Keratinocyte (primary cell): ENCODE results near the gene LITAFD. TPM values are rescaled to one million over a fixed set of nuclear protein-coding genes. Genes with fewer than 3 reads are reported as not detected.

ENCODE experiments used
- DNase-seq: peaks from one replicate; pipeline ENCODE4 v3.0.0-alpha.2; 2011; ENCODE audit warnings: low read depth, missing footprints, low spot score
- FAIRE-seq: peaks from 2 replicates; lab custom pipeline; 2011; peaks lifted over from hg19 to GRCh38; lab: Jason Lieb, UNC
- H2AFZ ChIP-seq: 2 replicates; pipeline ENCODE4 v1.6.0; 2012; ENCODE audit warnings: low read length, control low read depth, inconsistent platforms; ENCODE audit not compliant: control insufficient read depth
- H3K27ac ChIP-seq: 2 replicates; pipeline ENCODE4 v1.5.1; 2011; ENCODE audit warnings: low read length; ENCODE audit not compliant: control insufficient read depth, insufficient read depth
- H3K27me3 ChIP-seq: 3 replicates; pipeline ENCODE4 v1.6.0; 2011; ENCODE audit warnings: low read length; ENCODE audit not compliant: control insufficient read depth, insufficient read depth; ENCODE audit errors: extremely low read depth
- H3K36me3 ChIP-seq, 2 experiments: 2 replicates in 1 of 2; 3 replicates in 1 of 2; pipeline ENCODE4 v1.5.1; 2011; ENCODE audit warnings: low read length in 2 of 2, mild to moderate bottlenecking in 1 of 2; ENCODE audit not compliant: control insufficient read depth in 2 of 2, insufficient read depth in 2 of 2; ENCODE audit errors: extremely low read depth in 1 of 2
- H3K4me1 ChIP-seq: 3 replicates; pipeline ENCODE4 v1.5.1; 2011; ENCODE audit warnings: low read length; ENCODE audit not compliant: control insufficient read depth, insufficient read depth; ENCODE audit errors: extremely low read depth
- H3K4me2 ChIP-seq: 3 replicates; pipeline ENCODE4 v1.6.0; 2011; ENCODE audit warnings: low read depth, low read length; ENCODE audit not compliant: control insufficient read depth, insufficient read depth; ENCODE audit errors: extremely low read depth
- H3K4me3 ChIP-seq, 3 experiments: fragments of 200-600 bp in 1 of 3; sonication (generic) in 1 of 3; 2 replicates in 2 of 3; 3 replicates in 1 of 3; pipeline ENCODE4 v1.5.1; 2011 to 2016; ENCODE audit warnings: low read length in 3 of 3, mild to moderate bottlenecking in 3 of 3, control low read depth in 2 of 3, inconsistent platforms in 1 of 3, low read depth in 1 of 3, mixed read lengths in 1 of 3, mixed run types in 1 of 3, moderate library complexity in 1 of 3; ENCODE audit not compliant: control insufficient read depth in 2 of 3, insufficient read depth in 2 of 3; ENCODE audit errors: extremely low read depth in 1 of 3
- H3K79me2 ChIP-seq: 2 replicates; pipeline ENCODE4 v1.6.0; 2012; ENCODE audit warnings: low read length; ENCODE audit not compliant: control insufficient read depth, insufficient read depth
- H3K9ac ChIP-seq: 3 replicates; pipeline ENCODE4 v1.6.0; 2011; ENCODE audit warnings: low read length; ENCODE audit not compliant: control insufficient read depth, insufficient read depth; ENCODE audit errors: extremely low read depth
- H3K9me1 ChIP-seq: 3 replicates; pipeline ENCODE4 v1.6.0; 2011; ENCODE audit warnings: low read length; ENCODE audit not compliant: control insufficient read depth, insufficient read depth; ENCODE audit errors: extremely low read depth
- H3K9me3 ChIP-seq: 2 replicates; pipeline ENCODE4 v1.5.1; 2012; ENCODE audit warnings: low read depth, low read length; ENCODE audit not compliant: control insufficient read depth
- H4K20me1 ChIP-seq: 3 replicates; pipeline ENCODE4 v1.6.0; 2011; ENCODE audit warnings: low read length; ENCODE audit not compliant: control insufficient read depth, insufficient read depth; ENCODE audit errors: extremely low read depth
- CTCF ChIP-seq, 3 experiments: IDR thresholded peaks in 1 of 3; conservative IDR thresholded peaks in 1 of 3; optimal IDR thresholded peaks in 1 of 3; 2 replicates in 2 of 3; 3 replicates in 1 of 3; pipeline versions ENCODE3 to v1.5.1; 2011; ENCODE audit warnings: low read length in 3 of 3, mild to moderate bottlenecking in 3 of 3, moderate library complexity in 2 of 3, control low read depth in 1 of 3, inconsistent platforms in 1 of 3; ENCODE audit not compliant: insufficient read depth in 2 of 3; ENCODE audit errors: extremely low read depth in 1 of 3
- EZH2 ChIP-seq: IDR thresholded peaks from one replicate; pipeline ENCODE4 v1.6.1; 2012; ENCODE audit warnings: inconsistent platforms, mild to moderate bottlenecking, low read length, moderate library complexity
- dilution Hi-C: fragments of 300-500 bp; cut with MboI; formaldehyde crosslinking; loops from one replicate; pipeline ENCODE4 v1.7.0; 2020; ENCODE audit warnings: low sequenced_read_pairs; ENCODE audit not compliant: extremely low pct_ligation_motif_present
- polyA plus RNA-seq, 5 experiments: library from polyadenylated mRNA; depleted of rRNA in 3 of 5; stranded (reverse) in 3 of 5; stranded (forward) in 1 of 5; unstranded in 1 of 5; fragments of >200 nt; gene quantifications; 1 replicate in 1 of 5; 2 replicates in 3 of 5; 3 replicates in 1 of 5; pipeline versions ENCODE4 v1.2.1 to v1.2.3, GENCODE V29; 2011 to 2012; ENCODE audit warnings: missing spikeins in 2 of 5, low read depth in 1 of 5, low replicate concordance in 1 of 5

The LITAFD gene
- polyA plus RNA-seq, 1 donor (not counting 4 experiments of a cell fraction or from before 2014, with no cell fraction given), result not detected

- no peak overlapping the region for H3K4me3 ChIP-seq
- H2AFZ ChIP-seq, result no peak overlapping the region
- H3K27ac ChIP-seq, result no peak overlapping the region
- H3K4me1 ChIP-seq, result peaks cover 16% of the 10 kb centered on the region
- no peaks in the 10 kb centered on the region for H3K9me3 ChIP-seq
- FAIRE-seq (no peak), DNase-seq (no peak)
- H3K4me2 ChIP-seq, result no peak overlapping the region
- H3K9me1 ChIP-seq, result peaks cover 5% of the 10 kb centered on the region
- TF ChIP-seq EZH2 (no peak), CTCF (optimal IDR thresholded peaks at IDR 0.05 in 1 of 3, IDR thresholded peaks at IDR 0.05 in 1 of 3, conservative IDR thresholded peaks at IDR 0.05 in 1 of 3; ENCODE audit: extremely low read depth in 1 of 3, insufficient read depth in 2 of 3, low read length in 3 of 3) (no peak)
- H3K9ac ChIP-seq, result no peak overlapping the region
- H4K20me1 ChIP-seq, result peaks cover 24% of the 10 kb centered on the region
- no peaks in the 10 kb centered on the region for H3K27me3 ChIP-seq
- dilution Hi-C loops, result no loop called here
- H3K36me3 ChIP-seq, result peaks cover 13 to 14% of the 10 kb centered on the region in 2 experiments
- H3K79me2 ChIP-seq, result peaks cover 65% of the 10 kb centered on the region
Observed at GRCh38 chr16:8859913-8860881, 22.0 kb upstream of the LITAFD start.

- dilution Hi-C loops, result no loop called here
- H3K4me1 ChIP-seq, result peaks cover 27% of the 10 kb centered on the region
- no peaks in the 10 kb centered on the region for H3K9me3 ChIP-seq
- H3K79me2 ChIP-seq, result peaks cover 81% of the 10 kb centered on the region
- DNase-seq, result no peak
- H3K9ac ChIP-seq, result no peak overlapping the region
- no peak overlapping the region for H3K4me3 ChIP-seq
- no peak overlapping the region for H2AFZ ChIP-seq
- H3K9me1 ChIP-seq, result peaks cover 9% of the 10 kb centered on the region
- no peaks in the 10 kb centered on the region for H3K27me3 ChIP-seq
- H3K36me3 ChIP-seq, result peaks cover 8 to 13% of the 10 kb centered on the region in 2 experiments
- H4K20me1 ChIP-seq, result peaks cover 29% of the 10 kb centered on the region
- FAIRE-seq, result no peak
- no peak overlapping the region for H3K4me2 ChIP-seq
- TF ChIP-seq EZH2 (no peak), CTCF (optimal IDR thresholded peaks at IDR 0.05 in 1 of 3, IDR thresholded peaks at IDR 0.05 in 1 of 3, conservative IDR thresholded peaks at IDR 0.05 in 1 of 3; ENCODE audit: extremely low read depth in 1 of 3, insufficient read depth in 2 of 3, low read length in 3 of 3) (no peak)
- H3K27ac ChIP-seq, result no peak overlapping the region
Observed at GRCh38 chr16:8861563-8862308, 20.4 kb upstream of the LITAFD start.
